ENCODE data around the gene DCC. TPM values are rescaled to one million over a fixed set of nuclear protein-coding genes. Genes with fewer than 3 reads are reported as not detected.

Gene DCC
- total and polyA plus RNA-seq, 11 donors, result 0.02 TPM; not detected in 10

- Histone ChIP-seq H3K36me3 (no peaks in the 10 kb centered on the region), H3K27me3 (no peaks in the 10 kb centered on the region), H3K9me3 (no peaks in the 10 kb centered on the region), H3K27ac (no peak overlapping the region), H3K4me1 (no peaks in the 10 kb centered on the region), H3K4me3 (no peak overlapping the region)
- TF ChIP-seq, protein P1, sequence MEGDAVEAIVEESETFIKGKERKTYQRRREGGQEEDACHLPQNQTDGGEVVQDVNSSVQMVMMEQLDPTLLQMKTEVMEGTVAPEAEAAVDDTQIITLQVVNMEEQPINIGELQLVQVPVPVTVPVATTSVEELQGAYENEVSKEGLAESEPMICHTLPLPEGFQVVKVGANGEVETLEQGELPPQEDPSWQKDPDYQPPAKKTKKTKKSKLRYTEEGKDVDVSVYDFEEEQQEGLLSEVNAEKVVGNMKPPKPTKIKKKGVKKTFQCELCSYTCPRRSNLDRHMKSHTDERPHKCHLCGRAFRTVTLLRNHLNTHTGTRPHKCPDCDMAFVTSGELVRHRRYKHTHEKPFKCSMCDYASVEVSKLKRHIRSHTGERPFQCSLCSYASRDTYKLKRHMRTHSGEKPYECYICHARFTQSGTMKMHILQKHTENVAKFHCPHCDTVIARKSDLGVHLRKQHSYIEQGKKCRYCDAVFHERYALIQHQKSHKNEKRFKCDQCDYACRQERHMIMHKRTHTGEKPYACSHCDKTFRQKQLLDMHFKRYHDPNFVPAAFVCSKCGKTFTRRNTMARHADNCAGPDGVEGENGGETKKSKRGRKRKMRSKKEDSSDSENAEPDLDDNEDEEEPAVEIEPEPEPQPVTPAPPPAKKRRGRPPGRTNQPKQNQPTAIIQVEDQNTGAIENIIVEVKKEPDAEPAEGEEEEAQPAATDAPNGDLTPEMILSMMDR (IDR thresholded peaks at IDR 0.05), result no peak
- TF ChIP-seq POLR2A (IDR thresholded peaks at IDR 0.05), result no peak
- ATAC-seq, result no peak
- no peak for DNase-seq
- 85 to 91% (median 89%) methylated on average over 2 of the region's 2 CpGs for WGBS, 4 donors
- intact Hi-C loops (cut with DNase I), result loop anchor here in 1 of 10 donors (10.0 kb wide), 1 partner anchor 58 kb away; no protein-coding TSS in a partner anchor
These were observed 1213.0 kb downstream of the DCC start for GRCh38 chr18:53553030-53553429.

DNA sequence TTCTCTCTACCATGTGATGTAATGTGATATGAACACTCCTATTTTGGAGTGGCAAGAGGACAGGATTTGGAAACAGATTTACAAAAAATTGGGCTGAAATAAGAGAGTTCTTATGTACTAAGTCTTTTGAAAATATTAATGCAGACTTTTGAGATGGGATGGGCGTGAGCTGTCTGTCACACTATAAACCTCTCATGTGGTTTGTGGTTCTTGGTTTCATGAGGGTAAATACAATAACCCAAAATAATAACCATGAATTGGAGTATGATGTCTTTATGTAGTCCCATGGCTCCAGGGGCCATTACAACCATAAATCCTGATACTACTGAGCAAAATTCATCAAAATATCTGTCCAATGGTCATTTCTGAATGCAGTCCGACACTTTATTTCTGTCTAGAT lies 1216.5 kb downstream of the DCC start:
- TF ChIP-seq POLR2A (IDR thresholded peaks at IDR 0.05), result no peak
- TF ChIP-seq, protein P1 (IDR thresholded peaks at IDR 0.05), result no peak
- peaks cover 0 to 12% (median 4%) of the 10 kb centered on the region in 12 donors for H3K9me3 ChIP-seq
- no peak for DNase-seq
- ATAC-seq, result no peak
- no peaks in the 10 kb centered on the region for H3K4me1 ChIP-seq
- 89 to 93% (median 90%) methylated on average over 2 of the region's 2 CpGs for WGBS, 4 donors
- H3K27me3 ChIP-seq, result no peaks in the 10 kb centered on the region
- intact Hi-C loops (cut with DNase I), result loop anchor here in 1 of 10 donors (10.0 kb wide), 1 partner anchor 62 kb away; no protein-coding TSS in a partner anchor
- H3K36me3 ChIP-seq, result no peaks in the 10 kb centered on the region
- no peak overlapping the region for H3K4me3 ChIP-seq
- H3K27ac ChIP-seq, result no peak overlapping the region

- 76 to 93% (median 87%) methylated on average over 2 of the region's 2 CpGs for WGBS, 4 donors
These were observed 1220.5 kb downstream of the DCC start for GRCh38 chr18:53560546-53560945.

DNA sequence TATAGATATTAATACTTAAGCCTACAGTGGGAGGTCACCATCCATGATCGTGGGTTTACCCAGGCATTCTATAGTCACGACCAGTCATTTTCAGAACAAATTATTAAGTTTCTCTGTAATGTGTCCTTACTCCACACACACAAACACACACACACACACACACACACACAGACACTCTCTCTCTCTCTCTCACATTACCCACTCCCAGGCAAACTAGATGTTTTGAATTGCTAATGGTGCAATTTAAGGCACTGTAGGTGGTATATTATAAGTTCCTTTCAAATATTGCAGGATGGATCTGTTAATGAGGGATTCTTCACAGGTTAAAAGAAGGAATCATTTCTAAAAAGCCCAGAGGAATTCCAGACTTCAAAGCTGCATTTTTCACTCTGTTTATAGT lies 1226.6 kb downstream of the DCC start:
- Histone ChIP-seq H3K36me3 (no peaks in the 10 kb centered on the region), H3K27me3 (no peaks in the 10 kb centered on the region), H3K4me3 (no peak overlapping the region), H3K4me1 (peaks cover 0 to 5% (median 0%) of the 10 kb centered on the region in 12 donors), H3K27ac (no peak overlapping the region), H3K9me3 (no peaks in the 10 kb centered on the region)
- no peak for TF ChIP-seq POLR2A (IDR thresholded peaks at IDR 0.05)
- TF ChIP-seq, protein P1 (IDR thresholded peaks at IDR 0.05), result no peak
- DNase-seq (no peak), ATAC-seq (no peak)
- WGBS, 4 donors, result 84 to 95% (median 86%) methylated on average over 2 of the region's 2 CpGs
- intact Hi-C loops (cut with DNase I), result loop anchor here in 7 of 10 donors (5.0 to 10.0 kb wide), 3 partner anchors 551 to 561 kb away; no protein-coding TSS in a partner anchor

More at GRCh38 chr18:53560546-53560945, 1220.5 kb downstream of the DCC start:
- no peaks in the 10 kb centered on the region for H3K36me3 ChIP-seq
- TF ChIP-seq, protein P1 (IDR thresholded peaks at IDR 0.05), result no peak
- no peak for TF ChIP-seq POLR2A (IDR thresholded peaks at IDR 0.05)
- intact Hi-C loops (cut with DNase I), result loop anchor here in 1 of 10 donors (10.0 kb wide), 1 partner anchor 564 kb away; no protein-coding TSS in a partner anchor
- no peak overlapping the region for H3K27ac ChIP-seq
- H3K4me3 ChIP-seq, result no peak overlapping the region
- H3K9me3 ChIP-seq, result peaks cover 0 to 12% (median 4%) of the 10 kb centered on the region in 12 donors
- H3K4me1 ChIP-seq, result no peaks in the 10 kb centered on the region
- no peaks in the 10 kb centered on the region for H3K27me3 ChIP-seq
- ATAC-seq, result no peak
- no peak for DNase-seq
